HG03175 (cell line): Measurements from ENCODE around the gene PHRF1.
A peak's percentile ranks its signal among the peaks of the same experiment; 100 is the strongest.

Experiments
- ATAC-seq: cut with Tn5 transposase; IDR thresholded peaks from one replicate; pipeline ENCODE4 v1.9.1; 2021; ENCODE audit warnings: mild to moderate bottlenecking, moderate library complexity; ENCODE audit not compliant: unreplicated experiment

Gene PHRF1

GRCh38 chr11:557328-558132 lies 18.7 kb upstream of the PHRF1 start:
- no peak for ATAC-seq

GRCh38 chr11:558503-558902 lies 17.8 kb upstream of the PHRF1 start:
- ATAC-seq = no peak

- ATAC-seq = no peak
These were observed 17.1 kb upstream of the PHRF1 start for GRCh38 chr11:559020-559620.

- ATAC-seq = no peak
These were observed 16.5 kb upstream of the PHRF1 start for GRCh38 chr11:559712-560304.

GRCh38 chr11:560305-561147 lies 15.7 kb upstream of the PHRF1 start, which contains the start of the genes LMNTD2 and RASSF7:
TSS of gene LMNTD2 (minus strand) at chr11:560738. CDS start at chr11:560716, 22 bp downstream.
TSS of gene RASSF7 (plus strand) at chr11:560970. CDS start at chr11:561769, 799 bp downstream.
- peak; percentile 82 for ATAC-seq

GRCh38 chr11:561148-562003 lies 14.9 kb upstream of the PHRF1 start:
- peak; percentile 40 for ATAC-seq

- no peak for ATAC-seq
These were observed 14.1 kb upstream of the PHRF1 start for GRCh38 chr11:562046-562645.

- ATAC-seq = no peak
These were observed 13.0 kb upstream of the PHRF1 start for GRCh38 chr11:563066-563811.

GRCh38 chr11:563812-564578 lies 12.3 kb upstream of the PHRF1 start:
- ATAC-seq = no peak

- no peak for ATAC-seq
These were observed 10.3 kb upstream of the PHRF1 start for GRCh38 chr11:565921-566509.

GRCh38 chr11:567011-567628 lies 9.2 kb upstream of the PHRF1 start:
- no peak for ATAC-seq

GRCh38 chr11:567629-568292 lies 8.5 kb upstream of the PHRF1 start:
- ATAC-seq = no peak

GRCh38 chr11:568306-569157 lies 7.7 kb upstream of the PHRF1 start:
- peak; percentile 94 for ATAC-seq

- no peak for ATAC-seq
These were observed 6.9 kb upstream of the PHRF1 start for GRCh38 chr11:569158-569885.

- ATAC-seq = no peak
These were observed 4.5 kb upstream of the PHRF1 start for GRCh38 chr11:571802-572185.
